Measurements from ENCODE around the gene EFCAB9.
"Not testable (repeated sequence)": the region's sequence is repeated elsewhere in the genome, so short reads cannot be mapped to it uniquely, and the experiment has no call there.

EFCAB9 gene

DNA sequence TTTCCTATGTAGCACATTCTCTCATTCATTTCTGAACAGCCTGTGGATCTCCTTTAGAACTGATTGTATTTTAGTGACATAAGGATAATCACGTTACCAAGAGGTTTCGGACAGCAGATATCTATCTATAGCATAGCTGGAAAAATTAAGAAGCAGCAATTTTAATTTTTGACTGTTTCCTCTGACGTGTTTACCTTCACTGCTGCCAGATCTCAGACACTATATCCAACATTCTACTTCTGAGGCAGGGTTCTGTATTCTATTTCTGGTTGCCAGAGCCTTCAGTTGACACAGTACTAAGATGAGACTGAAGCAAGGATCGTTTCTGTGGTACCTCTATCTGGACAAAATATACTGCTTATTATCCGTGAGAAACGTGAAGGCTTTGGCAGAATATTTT lies at the start of gene EFCAB9:
EFCAB9 (plus strand) TSS at position 301 of the 400 bp plus-strand sequence; CDS start at position 302, 1 bp downstream.
- no peak for DNase-seq

DNA sequence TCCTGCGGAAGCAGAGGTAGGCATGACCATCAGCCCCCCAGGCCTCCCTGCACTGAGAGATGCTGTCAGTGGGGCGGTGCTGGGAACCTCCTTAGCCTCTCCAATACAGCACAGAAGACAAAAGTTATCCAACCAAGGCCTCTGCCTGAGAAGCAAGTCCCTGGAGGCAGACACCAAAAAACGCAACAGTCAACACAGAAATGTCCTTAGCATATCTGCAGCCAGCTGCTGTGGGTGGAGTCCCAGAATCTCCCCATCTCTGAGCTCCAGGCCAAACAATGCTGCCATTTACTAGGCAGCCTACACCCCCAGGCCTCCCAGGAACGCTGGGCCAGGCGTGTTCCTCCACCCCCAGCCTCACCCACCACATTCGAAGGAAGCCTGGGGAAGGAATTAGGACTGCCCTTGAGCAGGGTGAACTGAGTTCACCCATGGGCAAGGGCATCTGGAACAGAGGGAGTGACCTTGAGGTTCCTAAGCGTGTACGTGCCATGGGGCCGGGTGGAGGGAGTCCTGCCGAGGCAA lies 49.6 kb upstream of the EFCAB9 start:
- DNase-seq = no peak

DNA sequence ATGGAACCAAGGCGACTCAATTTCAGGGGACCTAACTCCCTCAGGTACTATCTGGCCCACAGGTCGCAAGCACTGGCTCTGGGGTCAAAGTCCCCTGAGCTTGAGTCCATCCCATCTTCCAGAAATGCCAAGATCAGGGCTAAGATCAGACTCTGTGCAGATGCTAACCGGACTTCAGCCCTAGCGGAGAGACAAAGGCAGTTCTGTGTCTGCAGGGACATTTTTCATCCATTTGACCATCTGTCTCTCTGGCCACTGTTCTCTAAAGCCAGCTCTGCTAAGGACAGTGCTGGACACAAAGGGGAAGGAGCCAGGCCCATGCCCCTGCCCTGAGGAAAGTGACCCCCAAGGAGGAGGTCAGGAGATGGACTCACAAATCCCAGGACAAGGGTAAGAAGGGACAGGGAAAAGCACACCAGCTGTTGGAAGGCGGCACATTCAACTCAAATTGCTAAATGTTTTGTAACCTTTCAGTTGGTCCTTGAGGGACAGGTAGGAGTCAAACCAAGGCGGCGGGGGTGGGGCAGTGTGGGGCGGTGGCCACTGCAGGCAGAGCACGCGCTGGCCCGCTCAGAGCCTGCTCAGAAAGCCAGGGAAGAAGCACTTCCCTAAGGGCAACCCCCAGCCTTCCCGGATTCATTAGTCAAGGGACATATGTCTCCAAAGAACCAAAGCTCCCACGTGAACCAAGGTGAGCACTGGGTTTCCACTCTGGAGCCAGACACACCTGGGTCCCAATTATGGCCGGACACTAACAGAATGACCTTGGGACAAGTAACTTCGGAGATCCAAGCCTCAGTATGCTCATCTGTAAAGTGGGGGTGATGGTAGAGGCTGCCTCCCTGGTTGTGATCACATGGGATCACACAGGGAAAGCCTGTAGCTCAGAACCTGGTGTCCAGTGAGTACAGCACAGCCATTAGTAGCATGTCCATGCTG lies 48.8 kb upstream of the EFCAB9 start:
- DNase-seq = no peak

GRCh38 chr5:172145870-172146747 lies 47.9 kb upstream of the EFCAB9 start:
- no peak for DNase-seq

DNA sequence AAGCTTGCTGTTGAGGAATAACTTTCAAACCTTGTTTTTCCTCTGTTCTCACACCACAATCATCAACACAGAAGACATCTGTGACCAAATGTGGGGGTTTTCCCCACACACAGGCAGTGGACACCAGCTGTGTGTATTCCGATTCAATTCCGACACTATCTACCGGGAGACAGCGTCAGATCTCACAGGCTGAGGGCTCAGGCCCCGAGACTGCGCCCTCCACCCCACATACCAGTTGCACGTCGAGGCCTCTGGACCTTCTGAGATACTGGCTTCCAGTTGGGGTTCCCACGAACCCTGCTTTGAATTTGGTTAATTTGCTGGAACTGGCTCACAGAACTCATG lies 47.3 kb upstream of the EFCAB9 start:
- DNase-seq = no peak

DNA sequence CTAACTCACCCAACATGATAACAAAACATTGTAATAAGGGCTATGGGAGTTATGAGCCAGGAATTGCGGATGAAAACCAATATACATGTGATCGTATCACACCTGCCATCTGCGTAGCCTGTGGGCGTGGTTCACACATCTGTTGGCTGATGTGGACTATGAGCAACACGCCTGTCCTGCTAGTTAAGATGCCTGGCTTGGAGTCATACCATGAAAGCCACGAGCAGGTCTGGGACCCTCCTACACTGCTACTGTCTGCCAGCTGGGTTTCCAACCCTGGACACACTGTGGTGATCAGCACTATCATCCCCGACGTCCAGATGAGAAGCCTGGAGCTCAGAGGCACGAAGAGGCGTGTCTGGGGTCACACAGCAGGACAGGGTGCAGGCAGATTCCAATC lies 46.1 kb upstream of the EFCAB9 start:
- DNase-seq = no peak

GRCh38 chr5:172148381-172148780 lies 45.6 kb upstream of the EFCAB9 start:
- no peak for DNase-seq

GRCh38 chr5:172149073-172149472 lies 44.9 kb upstream of the EFCAB9 start:
- DNase-seq = no peak

- not testable (repeated sequence) for DNase-seq
Observed at GRCh38 chr5:172149481-172149880, 44.5 kb upstream of the EFCAB9 start.

GRCh38 chr5:172150514-172151425 lies 43.2 kb upstream of the EFCAB9 start:
- DNase-seq = no peak

DNA sequence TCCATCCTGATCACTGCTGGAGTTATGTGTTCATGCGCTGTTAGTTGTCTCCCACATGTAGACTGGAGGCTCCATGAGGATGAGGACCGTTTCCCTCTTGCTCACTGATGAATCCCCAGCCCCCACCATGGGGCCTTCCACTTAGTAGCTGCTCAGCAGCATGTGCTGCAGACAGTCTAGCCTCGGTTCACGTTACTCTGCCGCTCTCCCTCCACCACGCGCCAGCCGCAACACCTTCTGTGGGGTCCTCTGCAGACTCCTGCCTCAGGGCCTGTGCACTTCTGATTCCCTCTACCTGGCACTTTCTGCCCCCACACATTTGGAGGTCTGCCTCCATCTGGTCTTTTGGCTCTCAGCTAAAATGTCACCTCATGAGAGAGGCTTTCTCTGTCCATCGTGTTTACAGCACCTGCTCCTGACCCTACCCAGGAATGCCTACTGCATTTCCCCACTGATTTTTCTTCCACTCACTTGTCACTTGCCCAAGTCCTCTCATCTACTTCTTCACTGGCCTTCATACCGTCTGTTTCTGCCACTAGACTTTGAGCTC lies 42.2 kb upstream of the EFCAB9 start:
- no peak for DNase-seq

- DNase-seq = no peak
Observed at GRCh38 chr5:172153695-172154094, 40.3 kb upstream of the EFCAB9 start.

DNA sequence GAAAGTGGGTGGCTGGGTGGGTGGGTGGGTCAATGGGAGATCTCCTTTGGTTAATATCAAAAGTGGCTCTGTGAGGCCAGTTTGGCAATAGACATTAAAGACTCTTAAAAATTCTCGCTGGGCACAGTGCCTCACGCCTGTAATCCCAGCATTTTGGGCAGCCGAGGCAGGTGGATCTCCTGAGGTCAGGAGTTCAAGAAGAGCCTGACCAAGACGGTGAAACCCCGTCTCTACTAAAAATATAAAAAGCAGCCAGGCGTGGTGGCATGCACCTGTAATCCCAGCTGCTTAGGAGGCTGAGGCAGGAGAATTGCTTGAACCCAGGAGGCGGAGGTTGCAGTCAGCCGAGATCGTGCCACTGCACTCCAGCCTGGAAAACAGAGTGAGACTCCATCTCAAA lies 38.9 kb upstream of the EFCAB9 start:
- DNase-seq = not testable (repeated sequence)

DNA sequence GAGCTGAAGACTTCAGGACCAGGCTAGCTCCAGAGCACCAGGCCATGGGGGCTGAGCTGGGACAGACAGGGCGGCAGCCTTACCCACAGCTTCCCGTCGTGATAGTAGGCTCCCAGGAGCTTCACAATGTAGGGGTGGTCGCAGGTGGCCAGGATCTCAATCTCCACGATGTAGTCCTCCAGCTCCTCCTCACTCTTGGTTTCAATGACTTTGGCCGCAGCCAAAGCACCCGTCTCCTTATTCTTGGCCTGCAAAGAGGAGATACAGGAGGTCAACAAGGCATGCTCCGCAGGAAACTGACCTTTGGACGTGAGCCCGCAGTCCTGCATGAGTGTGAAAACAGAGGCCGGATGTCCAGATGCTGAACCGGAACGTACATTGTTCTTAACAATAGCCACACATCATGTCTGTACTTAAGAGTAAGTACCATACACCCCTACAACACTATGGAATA lies 37.4 kb upstream of the EFCAB9 start:
- no peak for DNase-seq

DNA sequence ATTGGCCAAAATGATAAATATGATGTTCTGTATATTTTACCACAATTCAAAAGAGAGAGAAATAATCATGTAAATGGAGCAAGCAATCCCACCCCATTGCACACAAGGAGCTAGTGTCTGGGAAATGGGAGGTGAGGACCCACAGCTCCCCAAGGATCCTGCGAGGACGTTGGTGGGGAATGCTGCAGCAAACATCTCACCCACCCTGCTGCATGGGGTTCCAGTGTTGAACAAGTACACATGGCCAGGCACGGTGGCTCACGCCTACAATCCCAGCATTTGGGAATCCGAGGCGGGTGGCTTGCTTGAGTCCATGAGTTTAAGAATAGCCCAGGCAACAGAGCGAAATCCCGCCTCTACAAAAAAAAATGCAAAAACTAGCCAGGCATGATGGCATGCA lies 35.0 kb upstream of the EFCAB9 start:
- DNase-seq = no peak

DNA sequence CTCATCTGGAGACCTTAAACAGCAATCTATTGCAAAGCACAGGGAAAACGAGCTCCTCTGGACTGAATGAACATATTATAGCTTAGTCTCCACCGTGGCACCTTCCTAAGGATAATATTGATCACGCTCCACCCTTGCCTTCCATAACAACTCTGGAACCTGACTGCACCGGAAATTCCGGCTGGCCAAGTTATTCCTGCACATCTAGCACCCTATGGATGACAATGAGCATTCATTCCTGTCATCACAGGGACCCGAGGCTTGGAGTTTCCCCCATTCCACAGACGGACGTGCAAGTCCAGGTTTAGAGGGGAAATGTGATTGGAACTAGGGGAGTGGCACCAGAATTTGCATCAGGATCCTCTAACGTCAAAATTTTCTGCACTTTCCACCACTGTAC lies 33.5 kb upstream of the EFCAB9 start:
- no peak for DNase-seq

DNA sequence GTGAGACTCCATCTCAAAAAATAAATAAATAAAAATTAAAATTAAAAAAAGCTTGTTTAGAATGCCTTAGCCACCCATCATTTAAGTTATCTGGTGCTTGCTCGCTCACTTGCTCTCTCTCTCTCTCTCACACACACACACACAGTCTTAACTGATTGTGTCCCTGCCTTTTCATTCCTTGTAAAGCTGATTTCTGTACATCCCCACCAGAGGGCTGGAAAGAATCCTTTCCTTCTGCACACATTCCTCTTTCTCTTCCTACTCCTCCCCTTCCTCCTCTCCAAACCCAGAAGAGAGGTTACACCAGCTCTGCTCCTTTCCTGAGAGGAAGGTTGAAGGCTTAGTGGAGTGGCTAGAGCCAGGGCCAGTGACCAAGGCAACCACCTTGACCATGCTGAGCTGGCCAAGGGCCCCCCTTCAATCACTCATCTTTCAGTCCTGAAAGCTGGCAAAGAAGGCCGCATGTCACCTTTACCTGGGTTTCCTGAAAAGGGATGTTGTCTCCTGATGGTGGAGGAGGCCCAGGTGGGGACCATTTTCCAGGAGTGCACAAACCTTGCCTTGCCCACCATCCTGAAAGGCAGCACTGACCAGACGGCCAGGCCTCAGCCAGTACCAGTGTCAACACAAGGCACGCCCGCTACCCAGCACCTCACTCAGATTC lies 31.5 kb upstream of the EFCAB9 start:
- no peak for DNase-seq

GRCh38 chr5:172162987-172163343 lies 31.0 kb upstream of the EFCAB9 start:
- no peak for DNase-seq

GRCh38 chr5:172163346-172163745 lies 30.6 kb upstream of the EFCAB9 start:
- DNase-seq = no peak

- no peak for DNase-seq
Observed at GRCh38 chr5:172164769-172165212, 29.2 kb upstream of the EFCAB9 start.

DNA sequence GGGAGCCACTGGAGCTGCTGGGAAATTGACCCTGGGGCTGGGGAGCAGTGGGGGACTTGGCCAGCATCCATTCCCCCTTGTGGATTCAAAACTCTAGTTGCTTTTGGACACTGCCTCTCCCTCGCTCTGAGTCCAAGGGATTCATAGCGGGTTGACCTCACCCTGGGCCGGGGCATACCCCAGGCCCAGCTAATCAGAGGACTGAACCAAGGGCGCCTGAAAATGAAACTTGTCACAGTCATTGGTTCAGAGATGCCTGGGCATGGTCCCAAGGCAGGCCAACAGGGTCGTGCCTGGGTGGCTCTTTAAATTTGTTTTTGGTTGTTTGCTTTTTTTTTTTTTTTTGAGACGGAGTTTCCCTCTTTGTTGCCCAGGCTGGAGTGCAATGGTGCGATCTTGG lies 28.5 kb upstream of the EFCAB9 start:
- DNase-seq = no peak

Measured in activated CD4-positive, alpha-beta T cell treated with anti-CD3 and anti-CD28 coated beads, Interleukin-2, amount 50 U/mL, for 4 hours (primary cell).